ENCODE results near the gene SOX10.

The SOX10 gene

GRCh38 chr22:38016182-38017151, 32.1 kb upstream of the SOX10 start:
- no peak for DNase-seq

- DNase-seq, result no peak
Measured at GRCh38 chr22:38014083-38014482, 29.7 kb upstream of the SOX10 start.

- DNase-seq, result no peak
Measured at GRCh38 chr22:38012604-38013072, 28.3 kb upstream of the SOX10 start.

GRCh38 chr22:38009000-38009806, 24.8 kb upstream of the SOX10 start:
- no peak for DNase-seq

- no peak for DNase-seq
Measured at GRCh38 chr22:38007330-38007902, 23.1 kb upstream of the SOX10 start.

- no peak for DNase-seq
Measured at GRCh38 chr22:38006906-38007305, 22.6 kb upstream of the SOX10 start.

- DNase-seq, result no peak
Measured at GRCh38 chr22:38005943-38006342, 21.6 kb upstream of the SOX10 start.

- DNase-seq, result no peak
Measured at GRCh38 chr22:37999640-38000272, 15.4 kb upstream of the SOX10 start.

GRCh38 chr22:37999236-37999635, 14.9 kb upstream of the SOX10 start:
- DNase-seq, result no peak

GRCh38 chr22:37998543-37998942, 14.2 kb upstream of the SOX10 start:
- DNase-seq, result no peak

GRCh38 chr22:37996515-37997246, 12.3 kb upstream of the SOX10 start:
- DNase-seq, result no peak

GRCh38 chr22:37996079-37996478, 11.7 kb upstream of the SOX10 start:
- no peak for DNase-seq

GRCh38 chr22:37995460-37995859, 11.1 kb upstream of the SOX10 start:
- no peak for DNase-seq

- DNase-seq, result no peak
Measured at GRCh38 chr22:37994982-37995381, 10.6 kb upstream of the SOX10 start.

- no peak for DNase-seq
Measured at GRCh38 chr22:37994049-37994448, 9.7 kb upstream of the SOX10 start.

GRCh38 chr22:37991731-37992442, 7.5 kb upstream of the SOX10 start:
- DNase-seq, result no peak

- no peak for DNase-seq
Measured at GRCh38 chr22:37990862-37991261, 6.5 kb upstream of the SOX10 start.

GRCh38 chr22:37990301-37990700, 5.9 kb upstream of the SOX10 start:
- no peak for DNase-seq

GRCh38 chr22:37989146-37990045, 5.0 kb upstream of the SOX10 start:
- no peak for DNase-seq

- DNase-seq, result no peak
Measured at GRCh38 chr22:37986371-37986770, 2.0 kb upstream of the SOX10 start.

Measured in effector CD8-positive, alpha-beta T cell (primary cell).